ENCODE results near the gene FOXP1. TPM values are rescaled to one million over a fixed set of nuclear protein-coding genes. Genes with fewer than 3 reads are reported as not detected.

Gene FOXP1
- total and polyA plus RNA-seq, 2 of the 8 experiments (the other 6 are each of a cell fraction or from before 2014, with no cell fraction given): 13.9 to 25.4 TPM

DNA sequence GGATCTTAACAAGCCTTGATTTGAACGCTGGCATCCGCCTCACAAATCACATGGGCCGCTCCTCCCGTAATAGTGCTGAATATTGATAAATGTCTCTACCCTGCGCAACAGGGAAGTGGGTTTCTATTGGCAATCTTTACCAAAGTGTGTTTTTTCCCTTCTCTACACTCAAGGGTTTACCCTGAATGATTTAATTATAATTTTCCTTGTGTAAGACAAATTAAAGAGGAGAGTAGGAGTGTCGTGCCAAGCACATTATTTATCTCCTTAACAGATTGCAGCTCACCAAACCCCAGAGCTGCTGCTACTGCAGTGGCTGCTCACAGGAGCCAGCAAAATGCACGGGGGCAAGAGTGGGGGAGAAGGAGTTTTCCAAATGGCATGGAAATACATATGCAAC, 545.8 kb downstream of the FOXP1 start (continued):
- TF ChIP-seq CHD7 (IDR thresholded peaks at IDR 0.05; ENCODE audit: insufficient replicate concordance, low read length): no peak
- no peak for TF ChIP-seq SP4 (IDR thresholded peaks at IDR 0.05; ENCODE audit: low read length)
- TF ChIP-seq CBX8 (IDR thresholded peaks at IDR 0.05; ENCODE audit: borderline replicate concordance, low read depth, low read length): no peak
- no peak for TF ChIP-seq JUND (IDR thresholded peaks at IDR 0.05; ENCODE audit: low read length)

Data from H1 (cell line).